ENCODE data around the gene MAML2.
A peak's percentile ranks its signal among the peaks of the same experiment; 100 is the strongest.
"Not testable (repeated sequence)": the region's sequence is repeated elsewhere in the genome, so short reads cannot be mapped to it uniquely, and the experiment has no call there.

The MAML2 gene

DNA sequence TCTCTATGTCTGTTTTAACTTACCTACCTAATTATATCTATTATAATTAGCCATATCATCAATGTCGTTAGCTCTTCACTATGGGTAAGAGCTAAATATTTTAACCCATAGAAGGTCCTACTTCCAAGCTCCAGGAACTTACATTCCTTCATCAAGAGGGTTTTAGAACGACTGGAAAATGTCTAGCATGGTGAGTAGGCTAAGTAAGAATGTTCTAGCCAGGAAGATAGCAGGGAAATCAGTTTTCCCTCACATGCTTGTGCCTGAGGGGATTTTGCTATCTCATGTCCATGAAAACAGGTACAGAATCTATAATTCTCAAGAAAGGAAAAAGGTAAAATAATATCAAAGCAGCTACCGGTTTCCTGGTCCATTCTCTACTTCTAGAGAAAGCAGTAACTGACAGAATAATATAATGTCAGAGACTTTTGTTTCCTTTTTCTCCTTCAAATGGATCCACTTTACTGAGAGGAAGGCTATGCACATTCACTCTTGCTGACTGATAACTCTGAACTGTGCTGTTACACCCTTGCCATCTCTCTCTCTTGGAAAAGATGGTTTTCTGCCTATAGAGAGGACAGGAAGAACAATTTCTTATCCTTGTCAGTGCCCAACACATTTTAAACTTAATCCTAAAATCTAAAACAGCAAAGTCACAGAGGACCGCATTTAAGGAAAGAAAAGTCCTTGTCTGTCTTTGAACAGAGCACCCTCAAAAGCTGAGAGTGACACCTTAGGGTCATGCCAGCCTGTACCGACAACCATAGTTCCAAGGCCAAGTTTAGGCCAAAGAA, 67.0 kb downstream of the MAML2 start:
- Histone ChIP-seq H3K4me1 (ENCODE audit: control insufficient read depth in 1 of 2, insufficient read depth in 1 of 2, low read depth in 1 of 2, low read length in 1 of 2) (no peaks in the 10 kb centered on the region), H3K27me3 (no peaks in the 10 kb centered on the region), H3K4me3 (ENCODE audit: low read depth in 1 of 2, low read length in 1 of 2) (no peak overlapping the region), H3K36me3 (no peaks in the 10 kb centered on the region), H3K27ac (no peak overlapping the region), H3K9me3 (no peaks in the 10 kb centered on the region)
- TF ChIP-seq, protein P1, sequence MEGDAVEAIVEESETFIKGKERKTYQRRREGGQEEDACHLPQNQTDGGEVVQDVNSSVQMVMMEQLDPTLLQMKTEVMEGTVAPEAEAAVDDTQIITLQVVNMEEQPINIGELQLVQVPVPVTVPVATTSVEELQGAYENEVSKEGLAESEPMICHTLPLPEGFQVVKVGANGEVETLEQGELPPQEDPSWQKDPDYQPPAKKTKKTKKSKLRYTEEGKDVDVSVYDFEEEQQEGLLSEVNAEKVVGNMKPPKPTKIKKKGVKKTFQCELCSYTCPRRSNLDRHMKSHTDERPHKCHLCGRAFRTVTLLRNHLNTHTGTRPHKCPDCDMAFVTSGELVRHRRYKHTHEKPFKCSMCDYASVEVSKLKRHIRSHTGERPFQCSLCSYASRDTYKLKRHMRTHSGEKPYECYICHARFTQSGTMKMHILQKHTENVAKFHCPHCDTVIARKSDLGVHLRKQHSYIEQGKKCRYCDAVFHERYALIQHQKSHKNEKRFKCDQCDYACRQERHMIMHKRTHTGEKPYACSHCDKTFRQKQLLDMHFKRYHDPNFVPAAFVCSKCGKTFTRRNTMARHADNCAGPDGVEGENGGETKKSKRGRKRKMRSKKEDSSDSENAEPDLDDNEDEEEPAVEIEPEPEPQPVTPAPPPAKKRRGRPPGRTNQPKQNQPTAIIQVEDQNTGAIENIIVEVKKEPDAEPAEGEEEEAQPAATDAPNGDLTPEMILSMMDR (IDR thresholded peaks at IDR 0.05): no peak

DNA sequence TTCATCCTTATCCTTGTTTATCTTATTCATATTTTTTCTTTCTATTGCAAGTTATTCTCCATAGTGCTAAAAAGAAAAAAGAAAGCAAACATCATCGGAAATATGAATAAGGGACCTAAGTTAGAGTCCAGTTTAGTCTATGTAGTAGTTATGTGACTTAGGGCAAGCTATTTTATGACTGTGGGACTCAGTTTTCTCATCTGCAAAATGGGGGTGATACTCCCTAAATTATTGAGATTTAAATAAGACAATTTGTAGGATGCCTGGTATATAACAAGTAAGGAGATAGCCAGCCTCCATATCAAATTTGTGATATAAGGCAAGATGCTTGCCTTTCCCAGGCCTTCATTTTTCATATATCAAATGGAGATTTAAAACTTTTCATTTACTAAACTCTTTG, 69.5 kb downstream of the MAML2 start:
- TF ChIP-seq, protein P1 (IDR thresholded peaks at IDR 0.05): no peak
- H3K27me3 ChIP-seq: no peaks in the 10 kb centered on the region
- H3K27ac ChIP-seq: no peak overlapping the region

DNA sequence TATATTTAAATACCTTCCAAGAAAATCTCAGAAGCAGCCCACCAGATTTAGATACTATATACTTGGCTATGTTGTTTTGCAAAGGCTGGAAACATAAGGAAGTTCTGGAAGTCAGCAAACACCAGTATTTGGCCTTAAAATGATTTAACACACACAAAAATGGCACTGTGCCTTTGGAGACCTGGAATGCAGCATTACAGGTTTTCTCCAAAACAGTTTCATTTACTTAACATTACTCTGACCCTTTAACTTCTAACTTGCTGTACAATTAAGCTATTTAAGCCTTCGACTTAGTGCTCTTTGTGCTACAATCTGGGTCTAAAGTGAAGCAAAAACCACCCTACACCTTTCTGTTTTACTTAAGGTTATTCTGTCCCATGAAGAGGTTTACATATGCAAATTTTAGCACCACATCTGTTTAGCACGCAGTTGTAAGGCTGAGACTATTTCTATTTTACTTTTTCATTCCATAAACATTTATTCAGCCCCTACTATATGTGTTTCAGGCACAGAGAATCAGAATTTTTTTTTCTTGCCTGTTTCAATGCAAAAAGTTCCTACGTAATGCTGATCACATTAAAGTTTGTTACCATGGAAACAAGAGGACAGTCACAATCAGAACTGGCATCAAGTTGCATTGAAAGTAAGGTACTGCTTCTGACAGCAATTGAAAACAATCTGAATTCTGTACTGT, 70.3 kb downstream of the MAML2 start:
- H3K4me1 ChIP-seq (ENCODE audit: control insufficient read depth in 1 of 2, insufficient read depth in 1 of 2, low read depth in 1 of 2, low read length in 1 of 2): peaks cover 4% of the 10 kb centered on the region in 2 experiments
- H3K4me3 ChIP-seq (ENCODE audit: low read depth in 1 of 2, low read length in 1 of 2): no peak overlapping the region
- no peaks in the 10 kb centered on the region for H3K36me3 ChIP-seq
- H3K27me3 ChIP-seq: no peaks in the 10 kb centered on the region
- TF ChIP-seq, protein P1 (IDR thresholded peaks at IDR 0.05): no peak
- H3K9me3 ChIP-seq: no peaks in the 10 kb centered on the region
- H3K27ac ChIP-seq: peak overlapping the region; percentile 7

More for the DNA sequence above, 69.5 kb downstream of the MAML2 start:
- no peaks in the 10 kb centered on the region for H3K36me3 ChIP-seq
- H3K9me3 ChIP-seq: no peaks in the 10 kb centered on the region
- H3K4me3 ChIP-seq (ENCODE audit: low read depth in 1 of 2, low read length in 1 of 2): no peak overlapping the region
- no peaks in the 10 kb centered on the region for H3K4me1 ChIP-seq (ENCODE audit: control insufficient read depth in 1 of 2, insufficient read depth in 1 of 2, low read depth in 1 of 2, low read length in 1 of 2)

- no peaks in the 10 kb centered on the region for H3K36me3 ChIP-seq
- TF ChIP-seq, protein P1 (IDR thresholded peaks at IDR 0.05): no peak
- H3K27me3 ChIP-seq: no peaks in the 10 kb centered on the region
- H3K4me1 ChIP-seq (ENCODE audit: control insufficient read depth in 1 of 2, insufficient read depth in 1 of 2, low read depth in 1 of 2, low read length in 1 of 2): peaks cover 9 to 13% of the 10 kb centered on the region in 2 experiments
- H3K4me3 ChIP-seq (ENCODE audit: low read depth in 1 of 2, low read length in 1 of 2): no peak overlapping the region
- H3K27ac ChIP-seq: no peak overlapping the region
- no peaks in the 10 kb centered on the region for H3K9me3 ChIP-seq
Observed at GRCh38 chr11:96271777-96272176, 71.2 kb downstream of the MAML2 start.

DNA sequence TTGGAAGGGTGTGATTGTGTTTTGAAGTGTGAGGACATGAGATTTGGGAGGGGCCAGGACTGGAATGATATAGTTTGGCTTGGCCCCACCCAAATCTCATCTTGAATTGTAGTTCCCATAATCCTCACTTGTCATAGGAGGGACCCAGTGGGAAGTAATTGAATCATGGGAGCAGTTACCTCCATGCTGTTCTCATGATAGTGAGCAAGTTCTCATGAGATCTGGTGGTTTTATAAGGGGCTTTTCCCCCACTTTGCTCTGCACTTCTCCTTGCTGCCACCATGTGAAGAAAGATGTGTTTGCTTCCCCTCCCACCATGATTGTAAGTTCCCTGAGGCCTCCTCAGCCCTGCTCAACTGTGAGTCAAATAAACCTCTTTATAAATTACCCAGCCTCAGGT, 71.6 kb downstream of the MAML2 start:
- not testable (repeated sequence) for H3K9me3 ChIP-seq; H3K4me3 ChIP-seq (ENCODE audit: low read depth in 1 of 2, low read length in 1 of 2); H3K36me3 ChIP-seq; H3K27me3 ChIP-seq; H3K27ac ChIP-seq
- peaks cover 9 to 13% of the 10 kb centered on the region in 2 experiments for H3K4me1 ChIP-seq (ENCODE audit: control insufficient read depth in 1 of 2, insufficient read depth in 1 of 2, low read depth in 1 of 2, low read length in 1 of 2)

GRCh38 chr11:96268527-96268926, 74.5 kb downstream of the MAML2 start:
- not testable (repeated sequence) for H3K4me3 ChIP-seq (ENCODE audit: low read depth in 1 of 2, low read length in 1 of 2); H3K27me3 ChIP-seq; H3K27ac ChIP-seq; H3K9me3 ChIP-seq; H3K36me3 ChIP-seq
- peaks cover 34 to 39% of the 10 kb centered on the region in 2 experiments for H3K4me1 ChIP-seq (ENCODE audit: control insufficient read depth in 1 of 2, insufficient read depth in 1 of 2, low read depth in 1 of 2, low read length in 1 of 2)
